Esophagus squamous epithelium (tissue), 5 donors: Measurements from ENCODE around the gene SLC25A13. TPM values are rescaled to one million over a fixed set of nuclear protein-coding genes. Genes with fewer than 3 reads are reported as not detected.

Experiments
- DNase-seq: peaks from one replicate; lab custom pipeline; 2025; lab: John Stamatoyannopoulos, UW
- H3K27ac ChIP-seq, 4 donors: fragments of 200-600 bp; sonication (generic); one replicate each; pipeline ENCODE4 v1.5.1; 2016 to 2019; ENCODE audit warnings: mild to moderate bottlenecking in 1 of 4
- H3K27me3 ChIP-seq, 4 donors: fragments of 200-600 bp; sonication (generic); 1 replicate in 3 of 4; 2 replicates in 1 of 4; pipeline versions ENCODE4 v1.5.1 to v1.6.0; 2017 to 2021; ENCODE audit warnings: antibody characterized with exemption in 1 of 4
- H3K36me3 ChIP-seq, 3 donors: fragments of 200-600 bp; sonication (generic); one replicate each; pipeline ENCODE4 v1.5.1; 2016 to 2019
- H3K4me1 ChIP-seq, 3 donors: fragments of 200-600 bp; sonication (generic); one replicate each; pipeline ENCODE4 v1.5.1; 2017 to 2019
- H3K4me3 ChIP-seq, 4 donors: fragments of 200-600 bp; sonication (generic); 1 replicate in 3 of 4; 2 replicates in 1 of 4; pipeline ENCODE4 v1.5.1; 2016 to 2019; ENCODE audit warnings: mild to moderate bottlenecking in 2 of 4, moderate library complexity in 1 of 4
- H3K9me3 ChIP-seq, 3 donors: fragments of 200-600 bp; sonication (generic); one replicate each; pipeline ENCODE4 v1.5.1; 2016 to 2019
- CTCF ChIP-seq, 6 experiments: fragments of 450-650 bp in 4 of 6; fragments of 200-600 bp in 2 of 6; sonication (generic) in 2 of 6; IDR thresholded peaks; one replicate each; pipeline ENCODE4 v1.5.1; 2016 to 2019; ENCODE audit warnings: antibody characterized with exemption in 6 of 6, mild to moderate bottlenecking in 4 of 6, moderate library complexity in 4 of 6
- POLR2A ChIP-seq, 4 donors: fragments of 450-650 bp; IDR thresholded peaks; one replicate each; pipeline ENCODE4 v1.6.1; 2017; ENCODE audit warnings: antibody characterized with exemption in 4 of 4, mild to moderate bottlenecking in 4 of 4, moderate library complexity in 3 of 4
- WGBS, 2 donors: methylation state at CpG; one replicate each; pipeline ENCODE4 v1.1.5; 2018; 5-methylcytosine and 5-hydroxymethylcytosine counted together
- intact Hi-C: fragments of 100-400 bp; cut with DNase I; formaldehyde crosslinking; loops from one replicate; pipeline ENCODE4 v1.15.0; 2022
- total RNA-seq, 4 donors: library from RNA; depleted of rRNA; stranded (reverse); fragments of >200 nt; gene quantifications; one replicate each; pipeline ENCODE4 v1.1.0, GENCODE V29; 2016
- donor health status: DM: yes; HTN: yes; CAD: no.

Gene SLC25A13
- total RNA-seq, 4 donors from 2014 or later: 12.7 to 37.3 (median 23.0) TPM

DNA sequence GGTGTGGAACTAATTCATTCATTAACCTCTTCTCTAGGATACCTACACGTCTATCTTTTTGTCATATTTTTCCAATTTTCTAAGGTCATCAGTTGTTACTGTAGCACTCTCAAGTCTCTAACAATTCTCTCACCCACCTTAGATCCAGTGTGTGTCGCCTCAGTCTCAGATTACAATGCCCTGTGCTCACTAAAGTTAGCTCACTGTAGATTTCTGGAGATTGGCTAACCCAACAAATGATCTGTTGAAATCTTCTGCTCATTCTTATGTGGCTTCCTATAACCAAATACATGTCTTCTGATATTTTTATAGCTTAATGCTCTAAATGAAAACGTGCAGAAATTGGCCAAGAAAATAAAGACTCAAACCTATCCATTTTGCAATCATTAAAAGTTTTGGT lies 142.6 kb downstream of the SLC25A13 start:
- no peaks in the 10 kb centered on the region for H3K27me3 ChIP-seq
- H3K9me3 ChIP-seq: no peaks in the 10 kb centered on the region
- H3K36me3 ChIP-seq: peaks cover 0 to 52% (median 5%) of the 10 kb centered on the region in 3 donors
- H3K27ac ChIP-seq: no peak overlapping the region
- 65 to 83% methylated on average over 3 of the region's 3 CpGs for WGBS, 2 donors
- TF ChIP-seq POLR2A (IDR thresholded peaks at IDR 0.05): no peak
- no peak for TF ChIP-seq CTCF (IDR thresholded peaks at IDR 0.05)
- DNase-seq: no peak
- no peak overlapping the region for H3K4me3 ChIP-seq
- intact Hi-C loops: no loop called here
- peaks cover 0 to 27% (median 3%) of the 10 kb centered on the region in 3 donors for H3K4me1 ChIP-seq

DNA sequence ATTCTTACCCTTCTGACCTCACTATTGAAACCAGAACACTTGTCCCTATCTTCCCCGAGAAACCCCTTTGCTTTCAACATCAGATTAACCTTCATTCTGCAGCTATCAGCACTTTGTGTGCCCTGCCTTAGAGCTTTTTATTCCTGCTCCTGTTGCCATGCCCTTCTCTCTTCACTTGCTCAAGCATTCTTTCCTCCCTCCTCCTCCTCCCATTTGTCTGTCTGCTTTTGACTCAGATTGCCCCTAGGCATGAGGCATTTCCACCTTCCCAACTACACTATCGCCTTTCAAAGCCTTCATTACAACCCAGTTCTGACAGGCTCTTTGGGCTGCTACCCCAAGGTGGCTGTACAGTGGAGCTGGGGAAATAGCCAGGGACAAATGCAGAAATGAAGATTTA lies 143.3 kb downstream of the SLC25A13 start:
- WGBS, 2 donors: 43 to 52% methylated on average over 2 of the region's 2 CpGs
- no peaks in the 10 kb centered on the region for H3K9me3 ChIP-seq
- TF ChIP-seq CTCF (IDR thresholded peaks at IDR 0.05) (no peak), POLR2A (IDR thresholded peaks at IDR 0.05) (no peak)
- H3K27ac ChIP-seq: no peak overlapping the region
- peaks cover 0 to 44% (median 3%) of the 10 kb centered on the region in 3 donors for H3K36me3 ChIP-seq
- no peak overlapping the region for H3K4me3 ChIP-seq
- H3K27me3 ChIP-seq: no peaks in the 10 kb centered on the region
- intact Hi-C loops: no loop called here
- H3K4me1 ChIP-seq: peaks cover 0 to 25% (median 3%) of the 10 kb centered on the region in 3 donors
- DNase-seq: no peak

- Histone ChIP-seq H3K4me3 (no peak overlapping the region), H3K36me3 (peaks cover 0 to 42% (median 0%) of the 10 kb centered on the region in 3 donors), H3K4me1 (peaks cover 0 to 14% (median 0%) of the 10 kb centered on the region in 3 donors), H3K27me3 (no peaks in the 10 kb centered on the region), H3K9me3 (no peaks in the 10 kb centered on the region), H3K27ac (no peak overlapping the region)
- intact Hi-C loops: no loop called here
- 89 to 91% methylated on average over 3 of the region's 3 CpGs for WGBS, 2 donors
- no peak for DNase-seq
- TF ChIP-seq POLR2A (IDR thresholded peaks at IDR 0.05) (no peak), CTCF (IDR thresholded peaks at IDR 0.05) (no peak)
Measured at GRCh38 chr7:96177353-96177752, 144.5 kb downstream of the SLC25A13 start.

GRCh38 chr7:96174812-96175211 lies 147.1 kb downstream of the SLC25A13 start:
- no peak overlapping the region for H3K27ac ChIP-seq
- intact Hi-C loops: no loop called here
- no peak for DNase-seq
- peaks cover 0 to 55% (median 0%) of the 10 kb centered on the region in 3 donors for H3K36me3 ChIP-seq
- no peak for TF ChIP-seq POLR2A (IDR thresholded peaks at IDR 0.05)
- no peak for TF ChIP-seq CTCF (IDR thresholded peaks at IDR 0.05)
- H3K4me3 ChIP-seq: no peak overlapping the region
- H3K4me1 ChIP-seq: peaks cover 0 to 11% (median 0%) of the 10 kb centered on the region in 3 donors
- H3K27me3 ChIP-seq: no peaks in the 10 kb centered on the region
- WGBS, 2 donors: 79 to 80% methylated on average over 4 of the region's 4 CpGs
- H3K9me3 ChIP-seq: no peaks in the 10 kb centered on the region

DNA sequence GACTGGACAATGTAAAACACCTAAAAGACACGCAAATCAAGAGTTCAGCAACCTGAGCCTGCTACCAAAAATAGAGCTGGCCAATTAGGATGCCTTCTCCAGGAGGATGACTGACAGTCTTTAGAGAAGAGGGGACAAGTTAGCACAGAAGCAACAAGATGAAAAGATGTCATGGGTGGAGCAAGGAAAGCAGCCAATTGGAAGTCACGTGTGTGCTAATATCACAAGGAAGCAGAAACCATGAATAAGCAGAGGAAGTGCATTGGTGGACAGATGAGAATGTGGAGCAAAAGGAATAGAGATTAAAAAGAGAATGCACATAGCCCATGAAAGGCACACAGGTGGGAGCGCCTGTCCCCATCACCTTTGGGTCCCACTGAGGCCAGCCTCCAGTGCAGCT lies 148.1 kb downstream of the SLC25A13 start:
- no peaks in the 10 kb centered on the region for H3K9me3 ChIP-seq
- no peak overlapping the region for H3K4me3 ChIP-seq
- peaks cover 0 to 65% (median 0%) of the 10 kb centered on the region in 3 donors for H3K36me3 ChIP-seq
- no peak for DNase-seq
- intact Hi-C loops: no loop called here
- H3K4me1 ChIP-seq: peaks cover 0 to 7% (median 0%) of the 10 kb centered on the region in 3 donors
- TF ChIP-seq CTCF (IDR thresholded peaks at IDR 0.05) (no peak), POLR2A (IDR thresholded peaks at IDR 0.05) (no peak)
- H3K27me3 ChIP-seq: no peaks in the 10 kb centered on the region
- no peak overlapping the region for H3K27ac ChIP-seq
- WGBS, 2 donors: 38 to 75% methylated on average over 3 of the region's 3 CpGs
